GM21360 (cell line): Measurements from ENCODE around the gene XPOT.

ENCODE experiments used
- ATAC-seq: cut with Tn5 transposase; IDR thresholded peaks from one replicate; pipeline ENCODE4 v1.9.1; 2021; ENCODE audit warnings: mild to moderate bottlenecking, moderate library complexity; ENCODE audit not compliant: unreplicated experiment

The XPOT gene

DNA sequence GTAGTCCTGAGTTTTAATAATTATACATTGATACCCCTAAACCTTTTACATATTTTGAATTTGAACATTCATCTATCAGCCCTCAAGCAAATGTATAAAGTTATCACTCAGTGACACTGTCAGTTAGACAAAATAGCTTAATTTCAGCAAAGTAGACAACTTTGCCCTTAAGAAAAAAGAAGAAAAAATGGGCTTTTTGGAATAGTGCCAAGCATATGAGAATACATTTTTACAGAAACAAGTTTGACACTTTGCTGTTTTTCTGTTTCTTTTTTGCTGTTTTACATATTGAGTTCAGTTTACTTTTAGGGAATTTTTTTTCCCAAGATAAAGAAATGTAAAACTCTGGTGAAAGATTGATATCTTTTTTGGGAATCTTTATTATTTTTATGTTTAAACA is 62.0 kb downstream of the XPOT start:
- ATAC-seq: no peak

DNA sequence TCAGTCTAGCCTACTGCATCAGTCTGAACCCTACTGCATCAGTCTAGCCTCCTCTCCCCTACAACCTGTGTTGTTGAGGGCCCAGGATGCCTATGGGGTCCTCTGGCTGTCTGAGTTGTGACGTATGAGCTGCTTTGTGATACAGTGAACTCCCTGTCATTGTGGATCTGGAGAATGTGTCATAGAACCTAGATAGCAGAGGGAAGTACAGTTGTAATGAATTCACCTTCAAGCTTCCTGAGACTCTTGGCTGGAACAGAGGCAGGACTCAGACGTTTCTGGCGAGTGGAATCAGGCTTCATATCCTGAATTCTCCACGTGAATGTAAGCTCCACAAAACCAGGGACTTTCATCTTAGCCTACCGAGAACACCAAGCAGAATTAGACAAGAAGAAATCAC is 64.8 kb downstream of the XPOT start:
- ATAC-seq: no peak

DNA sequence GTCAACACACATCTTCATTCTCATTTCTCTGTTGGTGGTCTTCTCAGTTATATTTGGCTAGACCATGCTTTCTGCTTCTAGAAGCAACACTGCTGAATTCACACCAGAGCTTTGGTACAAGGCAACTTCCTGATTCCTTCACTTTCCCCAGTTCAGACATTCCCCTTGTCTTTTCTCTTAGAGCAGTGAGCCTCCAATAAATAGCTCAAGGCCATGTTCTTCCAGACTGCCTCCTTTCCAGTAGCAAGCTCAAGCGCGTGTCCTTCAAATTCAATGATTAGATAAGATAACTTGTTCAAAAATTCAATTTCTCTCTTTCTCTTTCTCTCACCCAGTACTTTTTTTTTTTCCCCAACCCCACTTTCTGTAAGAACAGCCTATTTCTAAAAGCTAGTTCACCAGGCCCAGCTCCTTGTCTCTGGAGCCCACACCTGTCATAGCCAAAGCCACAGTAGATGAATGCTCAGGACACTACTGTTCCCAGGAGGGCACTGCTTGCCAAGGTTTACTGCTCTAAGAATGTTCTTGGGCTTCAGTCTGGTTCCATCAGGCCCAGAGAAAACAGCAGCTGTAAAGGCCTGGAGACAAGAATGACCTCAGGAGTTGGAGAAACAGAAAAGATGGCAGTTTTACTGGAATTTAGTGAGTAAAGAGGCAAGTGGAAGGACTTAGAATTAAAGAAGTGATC is 65.4 kb downstream of the XPOT start:
- ATAC-seq: no peak

DNA sequence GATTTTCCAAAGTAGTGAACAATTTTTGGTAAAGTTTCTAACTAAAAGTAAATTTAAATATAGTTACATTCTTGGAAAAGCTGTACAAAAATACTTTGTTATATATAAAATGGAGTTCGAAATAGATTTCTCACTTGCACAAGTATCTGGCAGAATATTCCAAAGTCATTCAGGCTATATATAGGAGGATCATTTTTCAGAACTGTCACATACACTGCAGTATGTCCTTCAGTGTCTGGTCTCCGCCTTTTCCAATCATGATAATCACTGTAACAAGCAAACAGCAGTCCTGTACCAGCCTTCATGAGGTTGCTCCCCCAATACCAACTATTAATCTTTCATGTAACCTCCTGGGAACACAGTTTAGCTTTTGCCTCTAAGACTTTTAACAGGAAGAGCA is 66.3 kb downstream of the XPOT start:
- no peak for ATAC-seq

DNA sequence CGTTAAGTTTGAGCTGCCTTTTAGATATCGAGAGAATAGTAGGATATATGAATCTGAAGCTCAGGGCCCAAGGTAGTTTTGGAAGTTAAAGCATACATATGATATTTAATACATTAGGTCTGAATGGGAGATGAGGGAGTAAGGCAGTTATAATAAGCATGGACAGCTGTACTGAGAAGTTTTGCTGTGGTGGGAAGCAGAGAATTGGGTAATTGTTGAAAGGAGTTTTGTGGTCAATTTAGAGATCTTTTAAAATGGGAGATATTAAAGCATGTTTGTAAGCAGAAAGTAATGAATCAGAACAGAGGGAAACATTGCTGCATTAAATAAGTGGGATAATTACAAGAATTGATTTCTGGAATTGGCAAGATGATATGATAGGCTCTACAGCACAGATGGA is 69.0 kb downstream of the XPOT start:
- ATAC-seq: no peak

DNA sequence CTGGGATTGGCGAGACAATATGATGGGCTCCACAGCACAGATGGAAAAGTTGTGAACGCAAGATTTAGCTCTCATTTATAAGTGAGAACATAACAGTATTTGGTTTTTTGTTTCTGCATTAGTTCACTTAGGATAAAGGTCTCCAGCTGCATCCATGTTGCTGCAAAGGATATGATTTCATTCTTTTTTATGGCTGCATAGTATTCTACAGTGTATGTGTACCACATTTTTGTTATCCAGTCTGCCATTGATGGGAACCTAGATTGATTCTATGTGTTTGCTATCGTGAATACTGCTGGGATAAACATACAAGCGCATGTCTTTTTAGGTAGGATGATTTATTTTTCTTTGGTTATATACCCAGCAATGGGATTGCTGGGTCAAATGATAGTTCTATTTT is 71.3 kb downstream of the XPOT start:
- no peak for ATAC-seq

DNA sequence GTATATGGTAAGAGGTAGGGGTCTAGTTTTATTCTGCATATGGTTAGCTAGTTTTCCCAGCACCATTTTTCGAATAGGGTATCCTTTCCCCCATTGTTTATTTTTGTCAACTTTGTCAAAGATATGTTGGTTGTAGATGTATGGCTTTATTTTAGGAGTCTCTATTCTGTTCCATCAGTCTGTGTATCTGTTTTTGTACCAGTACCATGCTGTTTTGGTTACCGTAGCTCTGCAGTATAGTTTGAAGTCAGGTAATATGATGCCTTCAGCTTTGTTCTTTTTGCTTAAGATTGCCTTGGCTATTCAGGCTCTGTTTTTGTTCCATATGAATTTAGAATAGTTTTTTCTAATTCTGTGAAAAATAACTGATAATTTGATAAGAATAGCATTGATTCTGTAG is 72.7 kb downstream of the XPOT start:
- ATAC-seq: no peak

DNA sequence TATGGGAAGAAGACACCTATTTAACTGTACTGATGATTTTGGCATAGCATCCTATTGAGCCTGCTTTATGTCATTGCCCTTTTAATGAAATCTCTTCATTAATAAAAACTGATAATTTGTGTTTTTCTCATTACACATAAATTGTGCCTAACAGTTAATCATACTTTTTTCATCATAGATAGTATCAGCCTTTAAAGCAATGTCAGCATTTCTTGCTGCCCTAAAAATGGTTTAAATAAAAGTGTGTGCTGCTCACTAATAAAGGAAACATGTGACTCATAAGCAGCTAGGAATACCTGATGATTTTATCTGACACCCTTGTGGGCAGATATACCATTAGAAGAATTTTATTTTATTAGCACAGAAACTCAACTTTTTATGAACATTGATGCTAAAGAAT is 74.5 kb downstream of the XPOT start:
- ATAC-seq: no peak

DNA sequence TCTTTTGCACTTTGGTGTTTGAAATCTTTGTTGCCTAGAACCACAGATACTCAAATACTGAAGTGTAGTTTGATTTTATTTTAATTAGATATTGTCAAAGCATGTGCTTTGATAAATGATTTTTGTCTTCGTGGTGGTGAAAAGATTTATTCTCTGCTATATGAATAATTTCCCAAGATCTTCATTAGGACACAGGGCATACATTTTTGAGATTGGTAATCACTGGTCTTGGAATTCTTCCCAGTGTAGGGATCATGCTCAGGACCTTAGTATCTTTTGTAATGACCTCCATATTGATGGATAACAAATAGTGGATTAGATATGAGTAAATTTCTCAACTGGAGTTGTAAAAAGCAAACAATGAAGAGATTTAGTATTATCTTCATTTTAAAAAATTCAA is 76.0 kb downstream of the XPOT start:
- no peak for ATAC-seq

DNA sequence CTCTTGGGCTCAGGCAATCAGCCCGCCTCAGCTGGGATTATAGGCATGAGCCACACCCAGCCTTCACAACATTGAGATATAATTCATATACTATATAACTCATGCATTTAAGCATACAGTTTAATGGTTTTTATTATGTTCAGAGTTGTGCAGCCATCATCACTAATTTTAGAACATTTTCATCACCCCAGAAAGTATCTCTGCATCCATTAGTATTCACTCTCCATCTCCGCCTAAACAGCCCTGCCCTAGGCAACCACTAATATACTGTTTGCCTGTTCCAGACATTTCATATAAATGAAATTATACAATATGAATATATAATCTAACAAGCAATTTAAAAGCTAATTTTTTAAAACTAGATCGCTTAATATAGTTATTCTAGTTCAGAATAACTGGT is 82.5 kb downstream of the XPOT start:
- no peak for ATAC-seq

DNA sequence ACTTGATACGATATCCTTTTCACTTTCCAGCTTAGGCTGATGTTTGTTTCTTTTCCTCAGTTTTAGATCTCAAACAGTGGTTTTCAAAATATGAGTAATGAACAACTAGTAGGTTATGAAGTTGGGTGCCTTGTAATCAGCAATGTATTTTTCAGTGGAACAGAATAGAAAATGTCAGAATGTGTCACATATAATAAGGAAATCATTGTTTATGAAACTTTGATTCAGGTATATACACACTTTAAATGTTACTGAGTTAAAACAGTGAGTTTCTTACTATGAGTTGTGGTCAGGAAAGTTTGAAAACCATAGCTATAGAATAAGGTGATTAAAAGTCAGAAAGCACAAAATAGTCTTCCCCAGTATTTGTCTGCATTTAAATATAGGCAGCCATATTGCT is 87.5 kb downstream of the XPOT start:
- ATAC-seq: no peak

DNA sequence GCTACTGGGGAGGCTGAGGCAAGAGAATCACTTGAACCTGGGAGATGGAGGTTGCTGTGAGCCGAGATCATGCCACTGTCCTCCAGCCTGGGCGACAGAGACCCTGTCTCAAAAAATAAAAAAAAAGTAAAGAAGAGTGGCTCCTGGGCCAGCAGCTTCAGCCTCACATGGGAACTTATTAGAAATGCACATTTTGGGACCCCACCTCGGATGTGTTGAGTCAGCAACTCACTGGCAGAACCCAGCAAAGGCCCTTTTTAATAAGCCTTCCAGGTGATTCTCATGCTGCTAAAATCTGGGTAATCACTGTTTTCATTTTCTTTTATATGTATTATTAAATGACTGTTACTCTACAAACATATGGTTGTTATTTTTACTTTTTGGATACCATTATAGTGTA is 89.3 kb downstream of the XPOT start:
- ATAC-seq: no peak

DNA sequence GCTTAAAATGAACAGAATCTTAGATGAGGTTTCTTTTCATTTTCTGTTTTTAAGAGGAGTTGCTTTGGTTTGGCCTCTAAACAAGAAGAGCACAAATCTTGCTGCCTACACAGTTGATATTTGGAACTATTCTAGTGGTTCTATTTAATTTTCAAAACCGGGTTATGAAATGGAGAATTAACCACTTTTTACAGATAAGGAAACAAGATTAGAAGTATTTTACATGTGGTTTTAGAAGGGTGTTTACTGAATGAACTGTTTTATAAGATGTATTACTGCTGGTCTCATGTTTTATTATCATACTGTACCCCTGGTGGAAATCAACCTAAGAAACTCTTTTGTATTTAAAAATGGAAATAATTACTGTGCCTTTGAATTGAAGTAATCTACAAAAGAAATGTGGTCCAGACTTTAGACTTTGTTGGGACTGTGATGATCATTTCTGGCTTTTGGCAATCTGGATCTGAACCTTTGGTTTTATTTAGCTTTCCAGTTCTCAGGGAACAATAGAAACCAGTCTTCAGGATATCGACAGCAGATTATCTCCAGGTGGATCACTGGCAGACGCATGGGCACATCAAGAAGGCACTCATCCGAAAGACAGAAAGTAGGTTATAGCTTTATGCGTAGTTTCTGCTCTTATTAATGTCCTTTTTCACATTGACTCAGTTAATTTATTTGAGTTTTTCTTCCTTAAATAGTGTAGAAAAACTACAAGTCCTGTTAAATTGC is 91.0 kb downstream of the XPOT start:
- ATAC-seq: no peak

DNA sequence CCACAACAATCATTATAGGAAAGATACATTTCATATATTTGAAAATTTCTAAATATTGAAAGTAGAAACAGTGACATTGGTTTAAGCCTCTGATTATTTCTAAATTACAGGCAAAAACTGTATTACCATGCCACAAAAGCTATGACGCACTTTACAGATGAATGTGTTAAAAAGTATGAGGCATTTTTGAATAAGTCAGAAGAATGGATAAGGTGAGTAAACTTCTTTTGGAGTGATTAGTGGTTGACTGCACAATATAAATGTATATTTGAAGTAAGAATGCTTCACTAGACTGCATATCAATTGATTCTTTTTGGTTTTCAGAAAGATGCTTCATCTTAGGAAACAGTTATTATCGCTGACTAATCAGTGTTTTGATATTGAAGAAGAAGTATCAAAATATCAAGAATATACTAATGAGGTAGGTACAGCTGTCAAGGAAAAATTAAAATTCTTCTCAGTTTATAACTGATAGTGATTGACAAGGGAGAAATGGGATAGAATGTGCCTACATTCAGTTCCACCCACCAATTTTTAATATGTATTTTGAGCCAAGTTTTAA is 92.7 kb downstream of the XPOT start:
- ATAC-seq: no peak

DNA sequence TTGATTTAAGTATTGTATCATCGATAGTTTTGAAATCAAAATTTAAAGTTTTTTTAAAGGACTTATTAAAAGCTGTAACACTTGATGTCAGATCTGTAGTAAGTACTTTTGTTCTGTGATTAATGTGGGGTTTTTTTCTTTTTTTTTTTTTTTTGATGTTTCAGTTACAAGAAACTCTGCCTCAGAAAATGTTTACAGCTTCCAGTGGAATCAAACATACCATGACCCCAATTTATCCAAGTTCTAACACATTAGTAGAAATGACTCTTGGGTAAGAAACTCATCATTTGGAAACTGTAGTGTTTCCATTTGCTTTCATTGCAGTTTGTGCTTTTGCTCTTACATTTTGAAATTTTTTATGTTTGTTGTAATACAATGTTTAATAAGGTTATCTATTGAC is 93.3 kb downstream of the XPOT start:
- ATAC-seq: no peak

DNA sequence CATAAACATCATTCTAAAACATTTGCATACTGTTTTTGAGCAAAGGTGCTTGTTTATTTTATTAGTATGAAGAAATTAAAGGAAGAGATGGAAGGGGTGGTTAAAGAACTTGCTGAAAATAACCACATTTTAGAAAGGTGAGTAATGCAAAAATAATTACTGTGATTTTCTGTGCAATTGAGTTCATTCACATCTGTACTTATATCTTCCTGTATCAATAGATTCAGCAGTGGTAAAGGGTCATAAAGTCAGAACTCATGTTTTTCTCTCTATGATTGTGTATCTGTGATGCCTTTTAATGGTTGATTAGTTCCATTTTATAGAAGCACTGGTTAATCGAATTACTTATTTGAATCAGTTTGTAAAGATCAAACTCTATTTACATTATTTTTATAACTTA is 93.7 kb downstream of the XPOT start:
- no peak for ATAC-seq

DNA sequence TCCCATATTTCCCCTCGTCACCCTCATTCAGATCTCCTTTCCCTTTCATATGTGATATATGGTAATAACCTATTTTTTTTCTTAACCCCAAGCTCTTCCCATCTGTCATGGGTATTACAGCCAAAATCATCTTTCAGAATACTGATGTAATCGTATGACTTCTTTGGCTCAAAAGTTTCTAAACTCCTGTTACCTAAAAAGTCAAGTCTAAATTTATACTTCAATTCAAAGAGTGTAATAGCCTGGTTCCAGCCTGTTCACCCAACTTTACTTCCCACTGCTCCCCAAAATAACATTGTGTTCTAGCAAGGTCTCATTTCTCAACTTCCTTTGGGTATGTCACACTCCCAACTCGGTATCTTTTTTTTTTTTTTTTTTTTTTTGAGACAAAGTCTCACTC is 96.2 kb downstream of the XPOT start:
- no peak for ATAC-seq
